Stimulated activated naive CD4-positive, alpha-beta T cell (primary cell): ENCODE measurements around the gene CHID1.
A peak's percentile ranks its signal among the peaks of the same experiment; 100 is the strongest.

Experiments used
- DNase-seq, 6 experiments: peaks; one replicate each; lab custom pipeline; 2025; lab: John Stamatoyannopoulos, UW

Gene CHID1

DNA sequence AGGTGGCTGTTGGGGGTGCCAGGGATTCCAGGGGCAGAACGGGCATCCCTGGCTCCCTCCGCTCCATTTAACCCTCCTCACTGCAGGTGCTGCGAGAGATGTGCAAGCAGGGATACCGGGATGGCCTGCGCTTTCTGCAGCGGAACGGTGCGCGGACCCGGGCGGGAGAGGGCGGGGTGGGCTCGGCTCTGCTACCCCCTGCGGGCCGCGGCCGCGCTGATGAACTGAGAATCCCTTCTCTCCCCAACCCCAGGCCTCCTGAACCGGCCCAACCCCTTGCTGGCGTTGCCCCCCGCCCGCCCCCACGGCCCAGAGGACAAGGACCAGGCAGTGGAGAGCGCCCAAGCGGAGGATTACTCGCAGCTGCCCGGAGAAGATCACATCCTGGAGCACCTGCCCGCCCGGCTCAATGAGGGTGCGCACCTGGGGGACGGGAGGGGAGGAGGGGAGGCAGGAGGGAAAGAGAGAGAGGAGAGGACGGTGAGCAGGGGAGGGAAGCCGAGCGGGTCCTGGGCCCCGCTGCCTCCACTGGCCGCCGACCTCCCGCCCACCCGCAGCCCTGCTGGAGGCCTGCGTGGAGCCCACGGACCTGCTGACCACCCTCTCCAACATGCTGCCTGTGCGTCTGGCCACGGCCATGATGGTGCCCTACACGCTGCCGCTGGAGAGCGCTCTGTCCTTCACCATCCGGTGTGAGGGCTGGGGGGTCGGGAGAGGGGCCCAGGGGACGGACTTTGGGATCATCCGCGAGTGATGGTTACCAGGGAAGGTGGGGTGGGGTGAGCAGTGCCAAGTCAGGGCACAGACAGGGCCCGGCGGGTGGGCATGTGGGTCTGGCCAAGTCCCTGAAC lies 86.9 kb downstream of the CHID1 start:
- DNase-seq: no peak

DNA sequence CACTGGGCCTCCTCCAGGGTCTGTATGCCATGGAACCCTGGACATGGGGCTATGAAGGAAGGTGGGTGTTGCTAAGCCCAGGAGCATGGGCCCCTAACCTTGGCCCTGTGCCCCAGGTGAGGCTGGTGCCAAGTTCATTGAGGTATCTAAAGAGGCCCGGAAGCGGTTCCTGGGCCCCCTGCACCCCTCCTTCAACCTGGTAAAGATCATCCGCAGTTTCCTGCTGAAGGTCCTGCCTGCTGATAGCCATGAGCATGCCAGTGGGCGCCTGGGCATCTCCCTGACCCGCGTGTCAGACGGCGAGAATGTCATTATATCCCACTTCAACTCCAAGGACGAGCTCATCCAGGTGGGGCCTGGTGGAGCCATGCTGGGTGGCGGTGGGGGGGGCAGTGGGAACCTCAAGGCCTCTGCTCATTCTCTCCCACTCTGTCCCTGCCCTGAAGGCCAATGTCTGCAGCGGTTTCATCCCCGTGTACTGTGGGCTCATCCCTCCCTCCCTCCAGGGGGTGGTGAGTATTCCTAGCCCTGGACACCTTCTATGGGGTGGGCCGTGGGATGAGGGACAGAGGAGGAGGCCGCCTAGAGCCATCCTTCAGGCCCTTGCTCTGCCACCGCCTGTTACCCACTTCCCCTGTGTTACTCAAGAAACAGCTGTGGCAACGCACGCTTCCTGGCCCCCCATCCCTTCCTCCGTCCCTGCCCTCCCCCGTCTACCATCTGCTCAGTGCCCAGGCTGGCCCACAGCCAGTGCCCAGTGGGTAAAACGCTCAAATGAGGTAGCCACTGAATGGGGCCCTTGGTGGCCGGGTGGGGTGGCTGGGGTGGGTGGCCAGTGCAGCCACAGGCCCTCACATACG lies 88.9 kb downstream of the CHID1 start:
- DNase-seq: no peak

DNA sequence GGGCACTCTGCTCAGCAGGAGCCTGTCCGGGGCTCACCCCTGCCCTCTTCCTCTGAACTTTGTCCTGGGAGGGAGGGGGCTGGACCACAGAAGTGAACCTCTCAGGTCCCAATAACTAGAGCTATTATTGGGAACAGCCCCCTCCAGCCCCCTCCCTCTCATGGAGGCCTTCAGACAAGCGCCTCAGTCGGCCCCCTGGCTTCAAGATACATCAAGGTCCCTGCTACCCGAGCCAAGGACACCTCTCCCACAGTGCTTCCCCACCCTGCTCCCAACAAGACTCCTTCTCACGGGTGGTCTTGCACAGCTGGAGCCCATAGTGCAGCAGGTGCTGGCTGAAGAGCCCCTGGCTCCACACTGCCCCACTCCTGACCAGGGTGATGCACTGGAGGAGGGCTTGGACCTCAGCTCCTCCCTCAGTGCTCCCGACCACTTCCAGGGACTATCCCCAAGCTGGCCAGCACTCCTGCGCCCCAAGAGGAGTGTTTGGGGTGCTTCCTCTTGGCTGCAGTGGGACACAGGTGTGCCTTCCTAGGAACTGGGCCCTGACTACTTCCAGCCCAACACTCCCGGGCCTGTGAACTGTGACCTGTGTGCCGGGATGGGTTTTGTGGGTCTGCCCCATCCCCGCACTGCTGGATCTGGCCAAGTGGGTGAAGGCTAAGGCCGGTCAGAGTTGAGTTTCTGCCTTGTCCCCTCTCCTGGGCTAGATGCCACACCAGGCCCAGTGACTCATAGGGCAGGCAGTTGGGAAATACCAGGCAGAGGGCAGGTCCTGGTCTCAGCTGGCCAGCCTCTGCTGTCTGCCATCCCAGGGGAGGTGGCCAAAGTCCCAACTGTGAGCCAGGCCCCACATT lies 89.7 kb downstream of the CHID1 start:
- DNase-seq: no peak

DNA sequence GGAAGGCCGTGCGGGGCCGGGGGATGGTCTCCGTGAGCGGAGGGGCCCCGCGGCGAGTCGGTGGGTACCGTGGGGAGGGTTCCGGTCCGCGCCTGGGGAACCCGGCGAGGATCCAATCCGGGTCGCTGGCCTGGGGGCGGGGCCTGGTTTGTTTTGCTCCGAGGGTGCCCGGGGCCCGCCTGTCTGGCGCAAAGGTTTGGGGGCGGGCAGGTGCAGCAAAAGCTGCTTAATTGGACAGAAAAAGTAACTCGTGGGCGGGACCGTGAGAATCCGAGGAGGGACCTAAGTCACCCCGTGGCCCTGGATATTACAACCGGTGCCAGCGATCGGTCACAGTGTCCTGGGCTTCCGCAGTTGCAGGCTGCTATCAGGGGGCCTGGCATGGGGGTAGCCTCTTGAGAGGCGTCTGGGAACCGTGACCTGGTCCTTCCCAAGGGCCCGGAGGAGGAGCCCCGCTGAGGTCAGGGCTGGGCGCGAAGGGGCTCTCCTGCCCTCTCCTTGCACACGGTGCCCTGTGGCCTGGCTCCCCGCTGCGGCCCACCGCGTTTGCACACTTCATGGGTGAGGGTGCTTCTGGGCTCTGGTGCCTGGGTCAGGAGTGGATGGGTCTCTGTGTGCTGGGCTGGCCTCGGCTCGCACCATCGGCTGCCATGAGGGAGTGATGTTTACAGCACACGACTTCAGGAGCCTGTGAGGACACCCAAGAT lies 90.5 kb downstream of the CHID1 start:
- DNase-seq: peak; percentile 86 to 95 (median 92)

DNA sequence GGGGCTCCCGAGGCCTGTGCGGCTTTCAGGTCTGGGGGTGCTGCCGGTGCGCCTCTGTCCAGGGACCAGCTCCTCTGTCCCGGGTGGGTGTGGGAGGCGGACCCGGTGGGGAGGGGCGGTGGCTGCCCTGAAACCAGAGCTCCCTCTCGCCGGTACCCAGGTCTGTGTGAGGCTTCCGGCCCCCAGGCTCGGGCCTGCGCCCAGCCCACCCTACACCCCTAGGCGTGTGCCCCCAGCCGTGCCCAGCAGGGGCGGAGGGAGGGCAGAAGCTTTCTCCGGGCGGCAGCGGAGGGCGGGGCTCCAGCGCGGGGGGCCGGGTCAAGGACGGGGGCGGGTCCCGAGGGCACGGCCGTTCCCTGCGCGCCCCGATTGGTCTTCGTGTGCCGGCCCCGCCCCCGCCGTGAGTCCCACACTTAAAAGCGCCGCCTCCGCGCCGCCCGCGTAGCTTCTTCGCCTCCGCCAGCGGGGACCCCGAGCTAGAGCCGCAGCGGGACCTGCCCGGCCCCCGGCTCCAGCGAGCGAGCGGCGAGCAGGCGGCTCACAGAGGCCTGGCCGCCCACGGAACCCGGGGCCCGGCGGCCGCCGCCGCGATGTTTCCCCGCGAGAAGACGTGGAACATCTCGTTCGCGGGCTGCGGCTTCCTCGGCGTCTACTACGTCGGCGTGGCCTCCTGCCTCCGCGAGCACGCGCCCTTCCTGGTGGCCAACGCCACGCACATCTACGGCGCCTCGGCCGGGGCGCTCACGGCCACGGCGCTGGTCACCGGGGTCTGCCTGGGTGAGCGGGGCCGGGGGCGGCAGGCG lies 91.3 kb downstream of the CHID1 start:
- peak; percentile 88 to 97 (median 90) for DNase-seq

DNA sequence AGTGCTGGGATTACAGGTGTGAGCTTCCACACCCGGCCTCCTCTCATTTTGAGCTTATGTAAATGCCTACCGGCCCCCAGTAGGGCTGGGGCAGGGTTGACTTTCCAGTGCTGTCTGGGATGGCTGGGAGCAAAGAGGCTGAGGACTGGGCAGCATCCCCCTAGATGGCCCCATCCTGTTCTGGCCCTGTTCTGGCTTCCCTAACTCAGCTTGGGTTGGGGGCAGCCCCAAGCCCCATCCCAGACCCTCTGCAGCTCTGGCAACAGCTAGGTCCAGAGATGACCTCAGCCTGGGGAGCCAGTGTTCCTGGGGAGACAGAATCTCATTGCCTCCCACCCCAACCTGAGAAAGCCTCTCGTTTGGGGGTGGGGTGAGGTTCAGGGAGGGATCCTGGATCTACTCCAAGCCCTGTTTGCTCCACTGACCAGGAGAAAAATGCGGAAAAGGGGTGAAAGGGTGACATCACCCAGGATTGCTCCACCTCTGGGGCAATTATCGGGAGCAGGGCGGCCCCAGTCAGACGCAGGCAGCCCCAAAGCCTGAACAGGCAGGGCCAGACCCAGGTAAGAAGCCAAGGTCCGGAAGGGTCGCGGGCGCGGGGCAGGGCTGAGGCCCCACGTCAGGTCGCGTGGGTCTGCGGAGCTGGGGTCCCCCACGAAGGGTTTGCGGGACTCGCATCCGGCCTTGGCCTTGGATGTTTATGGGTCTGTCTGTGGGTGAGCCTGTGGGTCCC lies 92.0 kb downstream of the CHID1 start, which contains the start of gene PNPLA2:
PNPLA2 (plus strand) TSS at position 519 of the 733 bp plus-strand sequence. CDS start 805 bp downstream, outside the sequence.
- no peak for DNase-seq
